ENCODE data around the gene SRXN1. TPM values are rescaled to one million over a fixed set of nuclear protein-coding genes. Genes with fewer than 3 reads are reported as not detected.

The SRXN1 gene
- total RNA-seq, 1 experiment from 2014 or later, result 81.3 TPM

- peak; percentile 32 for DNase-seq (ENCODE audit: low read depth)
Observed at GRCh38 chr20:675453-676314, 22.7 kb upstream of the SRXN1 start, which contains the start of gene SCRT2. SCRT2 (minus strand) TSS chr20:675802; CDS start chr20:675601, 201 bp downstream.

GRCh38 chr20:675033-675452 lies 22.0 kb upstream of the SRXN1 start:
- DNase-seq (ENCODE audit: low read depth), result no peak

GRCh38 chr20:673603-674001 lies 20.6 kb upstream of the SRXN1 start:
- no peak for DNase-seq (ENCODE audit: low read depth)

- DNase-seq (ENCODE audit: low read depth), result no peak
Observed at GRCh38 chr20:672963-673602, 20.1 kb upstream of the SRXN1 start.

GRCh38 chr20:671252-672030 lies 18.4 kb upstream of the SRXN1 start:
- DNase-seq (ENCODE audit: low read depth), result no peak

GRCh38 chr20:669573-669972 lies 16.6 kb upstream of the SRXN1 start:
- DNase-seq (ENCODE audit: low read depth), result no peak

- DNase-seq (ENCODE audit: low read depth), result no peak
Observed at GRCh38 chr20:668638-669037, 15.6 kb upstream of the SRXN1 start.

GRCh38 chr20:668050-668449 lies 15.1 kb upstream of the SRXN1 start:
- DNase-seq (ENCODE audit: low read depth), result no peak

GRCh38 chr20:667351-668034 lies 14.5 kb upstream of the SRXN1 start:
- DNase-seq (ENCODE audit: low read depth), result no peak

GRCh38 chr20:666877-667276 lies 13.9 kb upstream of the SRXN1 start:
- no peak for DNase-seq (ENCODE audit: low read depth)

GRCh38 chr20:665276-665675 lies 12.3 kb upstream of the SRXN1 start:
- DNase-seq (ENCODE audit: low read depth), result no peak

GRCh38 chr20:664576-664975 lies 11.6 kb upstream of the SRXN1 start:
- no peak for DNase-seq (ENCODE audit: low read depth)

GRCh38 chr20:664151-664550 lies 11.2 kb upstream of the SRXN1 start:
- no peak for DNase-seq (ENCODE audit: low read depth)

- DNase-seq (ENCODE audit: low read depth), result no peak
Observed at GRCh38 chr20:663315-664090, 10.5 kb upstream of the SRXN1 start.

- DNase-seq (ENCODE audit: low read depth), result no peak
Observed at GRCh38 chr20:662277-663192, 9.5 kb upstream of the SRXN1 start.

- no peak for DNase-seq (ENCODE audit: low read depth)
Observed at GRCh38 chr20:661474-662270, 8.7 kb upstream of the SRXN1 start.

GRCh38 chr20:658731-659291 lies 5.8 kb upstream of the SRXN1 start:
- DNase-seq (ENCODE audit: low read depth), result no peak

- DNase-seq (ENCODE audit: low read depth), result no peak
Observed at GRCh38 chr20:658202-658601, 5.2 kb upstream of the SRXN1 start.
